ENCODE measurements around the gene DNAJC18.

The DNAJC18 gene

GRCh38 chr5:139378101-139378825 is 61.1 kb downstream of the DNAJC18 start:
- TF ChIP-seq POLR2A (IDR thresholded peaks at IDR 0.05; ENCODE audit: extremely low read depth, insufficient read length): no peak
- no peak for TF ChIP-seq MAX (IDR thresholded peaks at IDR 0.05; ENCODE audit: low read depth, low read length)
- no peak for TF ChIP-seq MYC (IDR thresholded peaks at IDR 0.05; ENCODE audit: low read depth, low read length)
- TF ChIP-seq CTCF (IDR thresholded peaks at IDR 0.05; ENCODE audit: low read depth, low read length): no peak
- H3K4me3 ChIP-seq (ENCODE audit: low read depth, low read length): no peak overlapping the region
- DNase-seq (ENCODE audit: low read depth): no peak

- DNase-seq (ENCODE audit: low read depth): no peak
- no peak overlapping the region for H3K4me3 ChIP-seq (ENCODE audit: low read depth, low read length)
- TF ChIP-seq MAX (IDR thresholded peaks at IDR 0.05; ENCODE audit: low read depth, low read length): no peak
- no peak for TF ChIP-seq CTCF (IDR thresholded peaks at IDR 0.05; ENCODE audit: low read depth, low read length)
- no peak for TF ChIP-seq MYC (IDR thresholded peaks at IDR 0.05; ENCODE audit: low read depth, low read length)
- no peak for TF ChIP-seq POLR2A (IDR thresholded peaks at IDR 0.05; ENCODE audit: extremely low read depth, insufficient read length)
Observed at GRCh38 chr5:139377226-139377625, 62.1 kb downstream of the DNAJC18 start.

DNA sequence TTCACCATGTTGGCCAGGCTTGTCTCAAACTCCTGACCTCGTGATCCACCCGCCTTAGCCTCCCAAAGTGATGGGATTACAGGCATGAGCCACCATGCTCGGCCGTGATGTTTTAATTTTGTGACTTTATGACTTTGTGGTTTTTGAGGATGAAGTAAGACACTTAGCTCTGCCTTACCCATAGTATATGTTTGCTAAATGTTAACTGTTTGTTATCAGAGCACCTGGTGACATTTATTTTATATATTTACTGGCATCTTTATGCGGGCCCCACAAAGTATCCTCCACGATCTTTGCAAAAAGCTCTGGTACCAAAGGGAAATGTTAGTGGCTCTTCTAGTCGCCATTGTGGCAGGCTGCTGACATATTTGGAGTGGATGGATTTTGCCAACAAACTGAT is 63.0 kb downstream of the DNAJC18 start:
- DNase-seq (ENCODE audit: low read depth): no peak
- H3K4me3 ChIP-seq (ENCODE audit: low read depth, low read length): no peak overlapping the region
- TF ChIP-seq MYC (IDR thresholded peaks at IDR 0.05; ENCODE audit: low read depth, low read length): no peak
- no peak for TF ChIP-seq MAX (IDR thresholded peaks at IDR 0.05; ENCODE audit: low read depth, low read length)
- no peak for TF ChIP-seq CTCF (IDR thresholded peaks at IDR 0.05; ENCODE audit: low read depth, low read length)

- DNase-seq (ENCODE audit: low read depth): no peak
- H3K4me3 ChIP-seq (ENCODE audit: low read depth, low read length): no peak overlapping the region
- TF ChIP-seq MYC (IDR thresholded peaks at IDR 0.05; ENCODE audit: low read depth, low read length) (no peak), POLR2A (IDR thresholded peaks at IDR 0.05; ENCODE audit: extremely low read depth, insufficient read length) (no peak), MAX (IDR thresholded peaks at IDR 0.05; ENCODE audit: low read depth, low read length) (no peak), CTCF (IDR thresholded peaks at IDR 0.05; ENCODE audit: low read depth, low read length) (no peak)
Observed at GRCh38 chr5:139374909-139375308, 64.4 kb downstream of the DNAJC18 start.

GRCh38 chr5:139371482-139372435 is 67.6 kb downstream of the DNAJC18 start:
- DNase-seq (ENCODE audit: low read depth): no peak
- H3K4me3 ChIP-seq (ENCODE audit: low read depth, low read length): no peak overlapping the region
- TF ChIP-seq POLR2A (IDR thresholded peaks at IDR 0.05; ENCODE audit: extremely low read depth, insufficient read length) (no peak), MYC (IDR thresholded peaks at IDR 0.05; ENCODE audit: low read depth, low read length) (no peak), MAX (IDR thresholded peaks at IDR 0.05; ENCODE audit: low read depth, low read length) (no peak), CTCF (IDR thresholded peaks at IDR 0.05; ENCODE audit: low read depth, low read length) (no peak)
